ENCODE results near the gene BAZ2B.
"Not testable (repeated sequence)": the region's sequence is repeated elsewhere in the genome, so short reads cannot be mapped to it uniquely, and the experiment has no call there.

BAZ2B gene

GRCh38 chr2:159444754-159445153 is 171.6 kb downstream of the BAZ2B start:
- Histone ChIP-seq H3K9me3 (ENCODE audit: control insufficient read depth, insufficient read depth, low read length) (no peaks in the 10 kb centered on the region), H3K36me3 (ENCODE audit: insufficient read depth, low read length) (0 out of 2 replicates have a peak, but pooled peaks cover 3% of the 10 kb centered on the region), H3K4me1 (ENCODE audit: insufficient read depth, low read length) (no peaks in the 10 kb centered on the region; the same call in 1 of the 2 replicates), H3K9ac (ENCODE audit: low read depth, low read length) (no peak overlapping the region)

- H3K9ac ChIP-seq (ENCODE audit: low read depth, low read length), result no peak overlapping the region
- H3K9me3 ChIP-seq (ENCODE audit: control insufficient read depth, insufficient read depth, low read length), result no peaks in the 10 kb centered on the region
- no peaks in the 10 kb centered on the region; the same call in 1 of the 2 replicates for H3K4me1 ChIP-seq (ENCODE audit: insufficient read depth, low read length)
- H3K36me3 ChIP-seq (ENCODE audit: insufficient read depth, low read length), result 0 out of 2 replicates have a peak, but pooled peaks cover 7% of the 10 kb centered on the region
Observed at GRCh38 chr2:159442159-159442852, 174.0 kb downstream of the BAZ2B start.

GRCh38 chr2:159441182-159441581 is 175.2 kb downstream of the BAZ2B start:
- no peaks in the 10 kb centered on the region for H3K9me3 ChIP-seq (ENCODE audit: control insufficient read depth, insufficient read depth, low read length)
- H3K9ac ChIP-seq (ENCODE audit: low read depth, low read length), result no peak overlapping the region
- 0 out of 2 replicates have a peak, but pooled peaks cover 7% of the 10 kb centered on the region for H3K36me3 ChIP-seq (ENCODE audit: insufficient read depth, low read length)
- H3K4me1 ChIP-seq (ENCODE audit: insufficient read depth, low read length), result no peaks in the 10 kb centered on the region

GRCh38 chr2:159439421-159439820 is 176.9 kb downstream of the BAZ2B start:
- Histone ChIP-seq H3K9ac (ENCODE audit: low read depth, low read length) (no peak overlapping the region), H3K36me3 (ENCODE audit: insufficient read depth, low read length) (0 out of 2 replicates have a peak, but pooled peaks cover 4% of the 10 kb centered on the region), H3K9me3 (ENCODE audit: control insufficient read depth, insufficient read depth, low read length) (no peaks in the 10 kb centered on the region)

GRCh38 chr2:159438720-159439353 is 177.5 kb downstream of the BAZ2B start:
- Histone ChIP-seq H3K4me1 (ENCODE audit: insufficient read depth, low read length) (no peaks in the 10 kb centered on the region), H3K9ac (ENCODE audit: low read depth, low read length) (no peak overlapping the region), H3K9me3 (ENCODE audit: control insufficient read depth, insufficient read depth, low read length) (no peaks in the 10 kb centered on the region), H3K36me3 (ENCODE audit: insufficient read depth, low read length) (0 out of 2 replicates have a peak, but pooled peaks cover 4% of the 10 kb centered on the region)

More at GRCh38 chr2:159439421-159439820, 176.9 kb downstream of the BAZ2B start:
- H3K4me1 ChIP-seq (ENCODE audit: insufficient read depth, low read length), result no peaks in the 10 kb centered on the region

- Histone ChIP-seq H3K4me1 (ENCODE audit: insufficient read depth, low read length) (no peaks in the 10 kb centered on the region), H3K9me3 (ENCODE audit: control insufficient read depth, insufficient read depth, low read length) (no peaks in the 10 kb centered on the region), H3K9ac (ENCODE audit: low read depth, low read length) (no peak overlapping the region), H3K36me3 (ENCODE audit: insufficient read depth, low read length) (0 out of 2 replicates have a peak, but pooled peaks cover 4% of the 10 kb centered on the region)
Observed at GRCh38 chr2:159438284-159438683, 178.1 kb downstream of the BAZ2B start.

- H3K36me3 ChIP-seq (ENCODE audit: insufficient read depth, low read length), result no peaks in the 10 kb centered on the region
- no peaks in the 10 kb centered on the region for H3K9me3 ChIP-seq (ENCODE audit: control insufficient read depth, insufficient read depth, low read length)
- no peaks in the 10 kb centered on the region for H3K4me1 ChIP-seq (ENCODE audit: insufficient read depth, low read length)
Observed at GRCh38 chr2:159432610-159433009, 183.7 kb downstream of the BAZ2B start.

GRCh38 chr2:159427048-159427447 is 189.3 kb downstream of the BAZ2B start:
- H3K4me1 ChIP-seq (ENCODE audit: insufficient read depth, low read length), result no peaks in the 10 kb centered on the region
- H3K9me3 ChIP-seq (ENCODE audit: control insufficient read depth, insufficient read depth, low read length), result no peaks in the 10 kb centered on the region
- no peak overlapping the region for H3K9ac ChIP-seq (ENCODE audit: low read depth, low read length)
- H3K36me3 ChIP-seq (ENCODE audit: insufficient read depth, low read length), result no peaks in the 10 kb centered on the region

More at GRCh38 chr2:159432610-159433009, 183.7 kb downstream of the BAZ2B start:
- no peak overlapping the region for H3K9ac ChIP-seq (ENCODE audit: low read depth, low read length)

GRCh38 chr2:159419403-159419802 is 196.9 kb downstream of the BAZ2B start:
- H3K9ac ChIP-seq (ENCODE audit: low read depth, low read length), result no peak overlapping the region
- H3K9me3 ChIP-seq (ENCODE audit: control insufficient read depth, insufficient read depth, low read length), result no peaks in the 10 kb centered on the region
- no peaks in the 10 kb centered on the region for H3K36me3 ChIP-seq (ENCODE audit: insufficient read depth, low read length)
- H3K4me1 ChIP-seq (ENCODE audit: insufficient read depth, low read length), result no peaks in the 10 kb centered on the region

GRCh38 chr2:159411460-159411859 is 204.9 kb downstream of the BAZ2B start:
- no peaks in the 10 kb centered on the region for H3K36me3 ChIP-seq (ENCODE audit: insufficient read depth, low read length)
- H3K9me3 ChIP-seq (ENCODE audit: control insufficient read depth, insufficient read depth, low read length), result no peaks in the 10 kb centered on the region
- H3K9ac ChIP-seq (ENCODE audit: low read depth, low read length), result no peak overlapping the region
- H3K4me1 ChIP-seq (ENCODE audit: insufficient read depth, low read length), result no peaks in the 10 kb centered on the region

GRCh38 chr2:159410276-159410675 is 206.1 kb downstream of the BAZ2B start:
- Histone ChIP-seq H3K9me3 (ENCODE audit: control insufficient read depth, insufficient read depth, low read length) (no peaks in the 10 kb centered on the region), H3K36me3 (ENCODE audit: insufficient read depth, low read length) (no peaks in the 10 kb centered on the region), H3K9ac (ENCODE audit: low read depth, low read length) (no peak overlapping the region), H3K4me1 (ENCODE audit: insufficient read depth, low read length) (no peaks in the 10 kb centered on the region)

GRCh38 chr2:159409116-159409800 is 207.1 kb downstream of the BAZ2B start:
- no peaks in the 10 kb centered on the region for H3K9me3 ChIP-seq (ENCODE audit: control insufficient read depth, insufficient read depth, low read length)
- no peak overlapping the region for H3K9ac ChIP-seq (ENCODE audit: low read depth, low read length)
- no peaks in the 10 kb centered on the region for H3K4me1 ChIP-seq (ENCODE audit: insufficient read depth, low read length)
- H3K36me3 ChIP-seq (ENCODE audit: insufficient read depth, low read length), result no peaks in the 10 kb centered on the region

GRCh38 chr2:159402790-159403189 is 213.6 kb downstream of the BAZ2B start:
- Histone ChIP-seq H3K4me1 (ENCODE audit: insufficient read depth, low read length) (peaks cover 2% of the 10 kb centered on the region; the same call in 1 of the 2 replicates), H3K9me3 (ENCODE audit: control insufficient read depth, insufficient read depth, low read length) (no peaks in the 10 kb centered on the region), H3K36me3 (ENCODE audit: insufficient read depth, low read length) (no peaks in the 10 kb centered on the region), H3K9ac (ENCODE audit: low read depth, low read length) (no peak overlapping the region)

- H3K36me3 ChIP-seq (ENCODE audit: insufficient read depth, low read length); H3K4me1 ChIP-seq (ENCODE audit: insufficient read depth, low read length); H3K9me3 ChIP-seq (ENCODE audit: control insufficient read depth, insufficient read depth, low read length); H3K9ac ChIP-seq (ENCODE audit: low read depth, low read length): not testable (repeated sequence)
Observed at GRCh38 chr2:159402160-159402559, 214.2 kb downstream of the BAZ2B start.

Data from ES-I3 (cell line).